Memory B cell (primary cell): ENCODE measurements around the gene APBA2.
"Not testable (repeated sequence)": the region's sequence is repeated elsewhere in the genome, so short reads cannot be mapped to it uniquely, and the experiment has no call there.

Experiments
- ATAC-seq: fragments of 150-1000 bp; cut with Tn5 transposase; 2 replicates; pipeline ENCODE4 v1.10.0; 2021; ENCODE audit warnings: low read depth, mild to moderate bottlenecking, moderate library complexity
- DNase-seq, 2 donors: peaks; one replicate each; pipeline ENCODE4 v3.0.0; 2022; ENCODE audit warnings: low spot score in 2 of 2
- H3K27ac Mint-ChIP-seq: one replicate; pipeline ENCODE4 v1.8.0; 2022; ENCODE audit warnings: mild to moderate bottlenecking, moderate library complexity, mixed read lengths
- H3K27me3 Mint-ChIP-seq: one replicate; pipeline ENCODE4 v1.8.0; 2022; ENCODE audit warnings: mixed read lengths
- H3K36me3 Mint-ChIP-seq: one replicate; pipeline ENCODE4 v1.8.0; 2022; ENCODE audit warnings: mild to moderate bottlenecking, mixed read lengths
- H3K4me1 Mint-ChIP-seq: one replicate; pipeline ENCODE4 v1.8.0; 2022; ENCODE audit warnings: mixed read lengths
- H3K4me3 Mint-ChIP-seq: one replicate; pipeline ENCODE4 v1.8.0; 2022; ENCODE audit warnings: mild to moderate bottlenecking, moderate library complexity, mixed read lengths
- H3K9me3 Mint-ChIP-seq: one replicate; pipeline ENCODE4 v1.8.0; 2022; ENCODE audit warnings: mixed read lengths

Gene APBA2

DNA sequence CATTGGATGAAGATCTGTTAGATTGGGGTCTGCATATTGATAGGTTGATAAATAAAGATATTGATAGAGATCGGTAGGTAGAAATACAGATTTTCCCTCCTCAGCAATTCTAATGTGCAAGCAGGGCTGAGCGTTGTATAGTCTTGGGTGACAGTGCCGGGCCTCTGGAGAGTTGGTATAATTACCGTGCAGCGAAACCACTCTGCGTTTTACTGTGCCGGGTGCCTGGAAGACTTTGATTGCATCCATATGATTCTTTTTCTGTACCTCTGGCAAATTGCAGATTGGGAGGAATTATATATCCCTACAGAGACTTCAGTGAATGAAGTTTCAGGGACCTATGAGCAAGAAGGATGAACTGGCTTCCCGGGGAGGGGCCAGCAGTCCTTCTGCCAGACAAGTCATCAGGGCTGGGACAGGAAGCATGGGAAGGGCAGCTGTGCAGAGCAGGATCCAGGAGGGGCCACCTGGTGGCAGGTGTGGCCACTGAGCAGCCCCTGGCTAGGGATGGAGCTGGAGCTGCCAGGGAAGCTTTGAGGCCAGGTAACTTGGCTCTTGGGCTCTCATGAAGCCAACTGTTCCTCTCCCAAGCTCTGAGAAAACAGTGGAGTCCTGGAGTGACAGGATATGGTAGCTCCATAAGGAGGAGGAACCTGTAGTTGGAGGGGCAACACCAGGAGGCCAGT, 132.5 kb downstream of the APBA2 start:
- H3K9me3 Mint-ChIP-seq: no peaks in the 10 kb centered on the region
- H3K4me1 Mint-ChIP-seq: no peaks in the 10 kb centered on the region
- DNase-seq (no peak), ATAC-seq (no peak)
- H3K36me3 Mint-ChIP-seq: no peaks in the 10 kb centered on the region
- H3K4me3 Mint-ChIP-seq: no peak overlapping the region
- no peak overlapping the region for H3K27ac Mint-ChIP-seq
- peaks cover 2% of the 10 kb centered on the region for H3K27me3 Mint-ChIP-seq

DNA sequence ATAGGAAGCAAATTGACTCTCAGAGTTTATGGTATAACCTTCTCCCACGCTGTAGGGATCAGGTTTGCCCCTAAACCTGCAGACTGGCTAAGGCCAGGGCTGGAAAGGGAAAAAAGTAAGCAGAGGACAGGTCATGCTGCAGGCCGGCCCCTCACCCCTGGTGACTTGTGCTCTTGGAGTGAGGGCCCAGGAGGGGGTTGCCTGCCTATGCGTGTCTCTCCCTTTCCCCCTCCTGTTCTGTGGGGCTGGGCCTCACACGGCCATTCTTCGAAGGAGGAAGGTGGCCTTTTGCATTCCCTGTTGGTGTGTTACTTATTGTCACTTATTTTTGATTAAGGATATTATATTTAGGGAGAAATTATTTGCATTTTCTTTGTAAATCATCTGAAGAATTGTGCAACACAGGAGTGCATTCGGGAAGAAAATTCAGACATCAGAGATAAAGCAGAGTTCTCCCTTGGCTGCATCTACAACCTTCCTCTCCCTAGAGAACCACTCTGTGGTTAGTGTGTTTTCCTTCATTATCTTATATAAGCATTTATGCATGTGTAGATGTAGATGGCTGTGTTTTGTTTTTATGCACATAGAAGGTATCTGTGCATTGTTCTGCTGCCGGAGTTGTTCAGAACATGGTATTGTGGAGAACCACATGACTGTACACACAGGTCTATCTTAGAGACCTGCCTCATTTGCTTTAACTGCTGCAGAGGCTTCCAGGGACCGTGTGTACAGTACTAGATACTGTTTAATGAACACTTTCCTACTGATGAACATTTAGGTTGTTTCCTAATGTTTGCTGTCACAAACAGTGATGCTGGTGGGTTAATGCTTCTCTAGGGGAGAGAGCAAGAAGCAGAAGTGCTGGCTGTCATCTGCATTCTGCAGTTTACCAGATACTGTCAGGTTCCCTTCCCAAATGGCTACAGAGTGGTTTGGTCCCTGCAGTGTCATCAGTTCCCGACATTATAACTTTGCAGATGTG, 133.5 kb downstream of the APBA2 start:
- Mint-ChIP-seq H3K27me3 (no peaks in the 10 kb centered on the region), H3K36me3 (no peaks in the 10 kb centered on the region), H3K27ac (no peak overlapping the region), H3K9me3 (no peaks in the 10 kb centered on the region), H3K4me3 (no peak overlapping the region), H3K4me1 (no peaks in the 10 kb centered on the region)
- DNase-seq: no peak
- ATAC-seq: no peak

DNA sequence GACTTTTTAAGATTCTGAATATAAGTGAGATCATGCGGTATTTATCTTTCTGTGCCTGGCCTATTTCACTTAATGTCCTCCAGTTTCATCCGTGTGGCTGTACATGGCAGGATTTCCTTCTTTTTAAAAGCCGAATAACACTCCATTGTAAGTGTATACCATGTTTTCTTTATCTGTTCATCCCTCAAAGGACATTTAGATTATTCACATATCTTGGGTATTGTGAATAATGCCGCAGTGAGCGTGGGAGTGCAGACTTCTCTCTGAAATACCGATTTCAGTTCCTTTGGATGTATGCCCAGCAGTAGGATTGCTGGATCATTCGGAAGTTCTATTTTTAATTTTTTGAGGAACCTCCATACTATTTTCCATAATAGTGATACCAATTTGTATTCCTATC, 136.1 kb downstream of the APBA2 start:
- no peak for DNase-seq
- ATAC-seq: no peak
- no peaks in the 10 kb centered on the region for H3K4me1 Mint-ChIP-seq
- H3K9me3 Mint-ChIP-seq: no peaks in the 10 kb centered on the region
- H3K27me3 Mint-ChIP-seq: no peaks in the 10 kb centered on the region
- no peaks in the 10 kb centered on the region for H3K36me3 Mint-ChIP-seq
- H3K27ac Mint-ChIP-seq: no peak overlapping the region
- no peak overlapping the region for H3K4me3 Mint-ChIP-seq

DNA sequence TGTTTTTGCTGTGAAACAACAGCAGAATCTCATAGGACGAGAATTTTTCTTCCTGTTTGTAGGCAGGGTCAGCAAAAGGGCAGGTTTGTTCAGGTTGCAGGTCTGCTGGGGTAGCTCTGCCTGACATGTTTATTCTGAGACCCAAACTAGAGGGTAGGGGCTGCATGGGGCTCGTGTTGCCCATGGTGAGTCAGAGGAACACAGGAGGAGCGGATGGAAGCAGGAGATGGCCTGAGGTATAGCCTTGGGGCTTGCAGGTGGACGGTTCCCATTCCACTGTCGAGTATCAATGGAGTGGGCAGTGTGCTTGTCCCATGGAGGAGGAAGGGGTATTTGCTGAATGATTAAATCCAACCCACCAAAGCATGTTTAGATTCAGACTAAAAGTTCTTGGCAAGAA, 138.9 kb downstream of the APBA2 start:
- H3K4me1 Mint-ChIP-seq: no peaks in the 10 kb centered on the region
- no peaks in the 10 kb centered on the region for H3K36me3 Mint-ChIP-seq
- H3K4me3 Mint-ChIP-seq: no peak overlapping the region
- H3K9me3 Mint-ChIP-seq: no peaks in the 10 kb centered on the region
- no peaks in the 10 kb centered on the region for H3K27me3 Mint-ChIP-seq
- DNase-seq (no peak), ATAC-seq (no peak)
- no peak overlapping the region for H3K27ac Mint-ChIP-seq

DNA sequence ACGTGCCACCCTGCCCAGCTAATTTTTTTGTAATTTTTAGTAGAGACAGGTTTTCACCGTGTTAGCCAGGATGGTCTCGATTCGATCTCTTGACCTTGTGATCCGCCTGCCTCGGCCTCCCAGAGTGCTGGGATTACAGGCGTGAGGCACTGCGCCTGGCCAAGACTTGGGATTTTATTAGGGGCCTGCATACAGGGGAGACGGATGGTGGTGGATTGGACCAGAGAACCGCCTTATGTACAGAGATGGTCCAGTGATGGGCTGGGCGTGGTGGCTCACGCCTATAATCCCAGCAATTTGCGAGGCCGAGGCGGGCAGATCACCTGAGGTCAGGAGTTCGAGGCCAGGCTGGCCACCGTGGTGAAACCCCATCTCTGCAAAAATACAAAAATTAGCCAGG, 139.6 kb downstream of the APBA2 start:
- ATAC-seq, H3K36me3 Mint-ChIP-seq: not testable (repeated sequence)

DNA sequence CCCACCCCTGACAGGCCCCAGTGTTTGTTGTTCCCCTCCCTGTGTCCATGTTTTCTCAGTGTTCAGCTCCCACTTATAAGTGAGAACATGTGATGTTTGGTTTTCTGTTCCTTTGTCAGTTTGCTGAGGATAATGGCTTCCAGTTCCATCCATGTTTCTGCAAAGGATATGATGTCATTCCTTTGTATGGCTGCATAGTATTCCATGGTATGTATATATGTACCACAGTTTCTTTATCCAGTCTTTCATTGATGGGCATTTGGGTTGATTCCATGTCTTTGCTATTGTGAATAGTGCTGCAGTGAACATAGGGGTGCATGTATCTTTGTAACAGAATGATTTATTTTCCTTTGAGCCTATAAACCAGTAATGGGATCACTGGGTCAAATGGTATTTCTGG, 142.4 kb downstream of the APBA2 start:
- not testable (repeated sequence) for H3K27me3 Mint-ChIP-seq, H3K27ac Mint-ChIP-seq, H3K9me3 Mint-ChIP-seq, H3K4me1 Mint-ChIP-seq, H3K4me3 Mint-ChIP-seq, H3K36me3 Mint-ChIP-seq, DNase-seq, ATAC-seq

More for the DNA sequence above, 139.6 kb downstream of the APBA2 start:
- H3K4me3 Mint-ChIP-seq, H3K9me3 Mint-ChIP-seq, DNase-seq, H3K27me3 Mint-ChIP-seq, H3K27ac Mint-ChIP-seq, H3K4me1 Mint-ChIP-seq: not testable (repeated sequence)

DNA sequence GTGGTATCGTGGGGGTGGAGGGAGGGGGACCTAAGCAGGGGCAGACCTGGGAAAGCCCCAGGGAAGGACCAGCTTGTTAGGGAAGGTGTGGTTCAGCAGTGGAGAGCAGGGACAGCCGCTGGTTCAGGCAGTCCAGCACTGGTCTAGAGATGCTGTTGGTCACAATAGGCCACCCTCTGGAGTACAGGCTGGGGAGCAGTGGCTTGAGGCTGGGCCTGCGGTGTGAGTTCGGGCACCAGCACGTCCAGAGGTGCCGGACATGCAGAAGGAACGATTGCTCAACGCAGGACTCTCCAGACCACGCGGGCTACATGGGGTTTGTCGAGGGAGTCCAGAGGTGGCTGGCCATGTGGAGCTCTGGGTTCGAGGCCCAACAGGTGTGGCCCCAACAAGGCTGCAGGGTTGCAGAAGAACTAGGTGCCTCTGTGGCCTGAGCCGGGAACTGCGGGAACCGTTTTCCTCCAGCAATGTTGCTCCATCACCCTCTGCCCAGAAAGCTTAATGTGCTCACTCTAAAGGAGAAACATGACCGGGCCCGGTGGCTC, 143.9 kb downstream of the APBA2 start:
- H3K27me3 Mint-ChIP-seq: peaks cover 2% of the 10 kb centered on the region
- DNase-seq (no peak), ATAC-seq (no peak)
- no peaks in the 10 kb centered on the region for H3K4me1 Mint-ChIP-seq
- H3K36me3 Mint-ChIP-seq: no peaks in the 10 kb centered on the region
- no peak overlapping the region for H3K4me3 Mint-ChIP-seq
- peaks cover 2% of the 10 kb centered on the region for H3K9me3 Mint-ChIP-seq
- no peak overlapping the region for H3K27ac Mint-ChIP-seq

DNA sequence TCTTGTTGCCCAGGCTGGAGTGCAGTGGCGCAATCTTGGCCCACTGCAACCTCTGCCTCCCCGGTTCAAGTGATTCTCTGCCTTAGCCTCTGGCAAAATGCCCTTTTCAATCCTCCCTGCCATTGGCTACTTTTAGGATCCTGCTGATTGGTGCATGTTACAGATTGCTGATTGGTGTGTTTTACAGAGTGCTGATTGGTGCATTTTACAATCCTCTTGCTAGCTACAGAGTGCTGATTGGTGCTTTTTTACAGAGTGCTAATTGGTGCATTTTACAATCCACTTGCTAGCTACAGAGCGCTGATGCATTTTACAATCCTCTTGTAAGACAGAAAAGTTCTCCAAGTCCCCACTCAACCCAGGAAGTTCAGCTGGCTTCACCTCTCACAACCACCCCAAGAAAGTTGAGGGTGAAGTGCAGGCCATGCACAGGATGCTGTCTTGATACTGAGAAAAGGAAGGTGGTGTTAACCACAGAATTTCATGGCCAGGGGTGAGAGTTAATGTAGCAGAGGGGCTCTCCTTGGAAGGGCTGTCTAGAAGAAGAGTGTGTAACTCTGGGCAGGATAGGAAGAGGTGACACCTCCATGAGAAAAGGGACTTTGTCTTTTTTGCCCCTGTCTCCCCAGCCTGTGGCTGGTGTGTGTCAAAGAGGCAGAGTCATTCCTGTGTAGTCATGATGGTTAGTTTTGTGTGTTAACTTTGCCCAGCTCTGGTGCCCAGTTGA, 145.9 kb downstream of the APBA2 start:
- DNase-seq (no peak), ATAC-seq (no peak)
- Mint-ChIP-seq H3K4me3 (no peak overlapping the region), H3K27me3 (peaks cover 2% of the 10 kb centered on the region), H3K9me3 (peaks cover 2% of the 10 kb centered on the region), H3K27ac (no peak overlapping the region), H3K36me3 (no peaks in the 10 kb centered on the region), H3K4me1 (no peaks in the 10 kb centered on the region)

DNA sequence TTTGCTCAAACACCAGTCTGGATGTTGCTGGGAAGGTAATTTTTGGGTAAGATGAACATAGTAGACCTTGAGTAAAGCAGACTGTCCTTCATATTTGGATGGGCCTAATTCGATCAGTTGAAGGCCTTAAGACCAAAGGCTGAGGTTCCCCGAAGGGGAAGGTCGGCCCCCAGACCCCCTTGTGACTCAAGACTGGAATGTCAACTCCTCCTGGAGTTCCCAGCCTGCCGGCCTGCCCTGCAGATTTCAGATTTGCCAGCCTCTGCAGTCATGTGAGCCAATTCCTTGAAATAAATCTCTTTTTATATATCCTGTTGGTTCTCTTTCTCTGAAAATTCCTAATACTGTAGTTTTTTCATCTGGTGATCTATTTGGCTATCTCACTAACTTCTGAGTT, 146.5 kb downstream of the APBA2 start:
- Mint-ChIP-seq H3K9me3 (peaks cover 2% of the 10 kb centered on the region), H3K36me3 (no peaks in the 10 kb centered on the region), H3K27ac (no peak overlapping the region), H3K4me1 (no peaks in the 10 kb centered on the region), H3K4me3 (no peak overlapping the region), H3K27me3 (peaks cover 2% of the 10 kb centered on the region)
- ATAC-seq (no peak), DNase-seq (no peak)

DNA sequence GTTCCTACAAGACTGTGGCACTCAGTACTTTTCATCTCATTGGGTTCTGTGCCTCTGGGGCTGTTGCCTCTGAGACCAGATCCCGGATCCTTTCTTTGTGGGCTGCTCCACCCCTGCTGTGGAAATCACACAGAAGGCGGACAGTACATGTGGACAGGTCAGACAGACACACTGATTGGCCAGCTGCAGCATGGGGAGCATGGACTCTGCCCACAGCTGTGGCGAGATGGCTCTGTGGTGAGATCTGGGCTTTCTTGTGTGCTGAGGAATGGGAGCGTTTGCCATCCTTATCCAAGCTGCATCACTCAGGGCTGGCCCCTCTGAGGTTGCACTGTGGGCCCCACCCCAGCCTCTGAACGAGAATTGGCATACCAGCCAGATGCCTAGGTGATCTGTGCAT, 147.0 kb downstream of the APBA2 start:
- H3K36me3 Mint-ChIP-seq: no peaks in the 10 kb centered on the region
- no peaks in the 10 kb centered on the region for H3K4me1 Mint-ChIP-seq
- H3K4me3 Mint-ChIP-seq: no peak overlapping the region
- H3K27ac Mint-ChIP-seq: no peak overlapping the region
- ATAC-seq (no peak), DNase-seq (no peak)
- peaks cover 2% of the 10 kb centered on the region for H3K9me3 Mint-ChIP-seq
- H3K27me3 Mint-ChIP-seq: peaks cover 2% of the 10 kb centered on the region

DNA sequence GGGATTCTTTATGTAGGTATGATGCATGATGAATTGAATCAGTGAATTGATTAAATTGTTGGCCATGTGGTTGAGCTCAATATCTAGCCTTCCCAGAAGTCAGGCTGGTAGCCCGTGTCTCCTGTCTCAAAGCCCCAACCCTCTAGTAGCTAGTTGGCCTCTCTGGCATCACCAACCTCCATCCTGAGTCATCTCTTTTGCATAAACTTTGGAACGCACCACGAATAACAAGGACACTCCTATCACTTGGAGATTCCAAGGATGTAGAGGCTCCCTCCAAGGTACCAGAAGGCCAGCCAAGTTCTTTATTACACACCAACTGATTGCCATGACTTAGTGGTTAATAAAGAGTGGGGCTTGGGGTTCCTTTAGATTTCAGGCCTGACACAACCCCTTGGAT, 148.4 kb downstream of the APBA2 start:
- H3K27ac Mint-ChIP-seq: no peak overlapping the region
- no peaks in the 10 kb centered on the region for H3K36me3 Mint-ChIP-seq
- H3K4me1 Mint-ChIP-seq: no peaks in the 10 kb centered on the region
- no peak overlapping the region for H3K4me3 Mint-ChIP-seq
- peaks cover 2% of the 10 kb centered on the region for H3K9me3 Mint-ChIP-seq
- H3K27me3 Mint-ChIP-seq: peaks cover 2% of the 10 kb centered on the region
- DNase-seq: no peak
- ATAC-seq: no peak

DNA sequence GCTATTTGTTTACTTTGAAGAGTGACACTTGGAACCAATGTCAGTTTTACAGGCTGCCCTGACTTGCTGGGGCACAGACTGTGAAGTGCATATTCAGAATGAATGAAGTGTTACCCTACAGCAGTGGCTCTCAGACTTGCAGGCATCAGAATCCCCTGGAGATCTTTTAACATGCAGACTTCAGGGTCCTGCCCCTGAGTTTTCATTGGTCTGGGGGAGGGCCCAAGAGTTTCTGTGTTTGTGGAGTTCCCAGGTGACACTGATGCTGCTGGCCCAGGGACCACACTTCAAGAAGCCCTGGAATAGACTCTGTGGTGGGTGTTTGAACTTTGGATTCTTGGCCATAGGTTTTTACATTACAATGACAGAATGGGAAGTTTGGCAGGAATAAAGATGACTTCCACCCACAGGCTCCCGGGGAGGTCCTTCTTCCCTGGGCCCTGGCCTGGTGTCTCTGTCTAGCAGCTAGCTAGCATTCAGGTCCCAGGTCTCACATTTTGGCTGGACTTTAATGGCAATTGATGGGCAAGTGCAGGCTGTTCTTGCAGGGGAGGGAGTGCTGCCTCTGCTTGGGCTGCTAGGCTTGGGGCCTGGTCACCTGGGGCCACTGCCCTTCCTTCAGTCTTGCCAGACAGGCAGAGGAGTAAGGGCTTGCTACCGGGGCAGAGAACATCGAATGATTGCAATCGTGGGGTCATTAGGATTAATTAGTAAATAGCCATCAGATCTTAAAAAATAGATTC, 149.0 kb downstream of the APBA2 start:
- DNase-seq (no peak), ATAC-seq (no peak)
- H3K4me3 Mint-ChIP-seq: no peak overlapping the region
- H3K4me1 Mint-ChIP-seq: no peaks in the 10 kb centered on the region
- no peak overlapping the region for H3K27ac Mint-ChIP-seq
- H3K36me3 Mint-ChIP-seq: no peaks in the 10 kb centered on the region
- H3K27me3 Mint-ChIP-seq: peaks cover 2% of the 10 kb centered on the region
- peaks cover 2% of the 10 kb centered on the region for H3K9me3 Mint-ChIP-seq
